ENCODE results near the gene MED25. TPM values are rescaled to one million over a fixed set of nuclear protein-coding genes. Genes with fewer than 3 reads are reported as not detected.

The MED25 gene
- total and polyA plus RNA-seq, 2 experiments from 2014 or later: 29.6 to 83.9 TPM

GRCh38 chr19:49800771-49801170 is 17.3 kb upstream of the MED25 start:
- TF ChIP-seq CTCF (IDR thresholded peaks at IDR 0.05; ENCODE audit: poor library complexity): no peak
- TF ChIP-seq EZH2 (IDR thresholded peaks at IDR 0.05; ENCODE audit: borderline replicate concordance): no peak
- TF ChIP-seq EZH2phosphoT487 (IDR thresholded peaks at IDR 0.05; ENCODE audit: low read depth, severe bottlenecking, unreplicated experiment): no peak
- WGBS (ENCODE audit: low lambda C conversion rate, missing lambda C conversion rate): 96% methylated on average over 10 of the region's 10 CpGs
- no peaks in the 10 kb centered on the region for H3K36me3 ChIP-seq (replicated peaks; ENCODE audit: insufficient read depth, low read depth)

GRCh38 chr19:49801401-49801888 is 16.6 kb upstream of the MED25 start:
- TF ChIP-seq EZH2 (IDR thresholded peaks at IDR 0.05; ENCODE audit: borderline replicate concordance) (no peak), EZH2phosphoT487 (IDR thresholded peaks at IDR 0.05; ENCODE audit: low read depth, severe bottlenecking, unreplicated experiment) (no peak), CTCF (IDR thresholded peaks at IDR 0.05; ENCODE audit: poor library complexity) (no peak)
- Histone ChIP-seq H3K27ac (no peak overlapping the region), H2AFZ (no peak overlapping the region), H3K4me3 (no peak overlapping the region), H3K9me2 (replicated peaks; ENCODE audit: insufficient read depth) (no peaks in the 10 kb centered on the region), H3K79me2 (no peaks in the 10 kb centered on the region), H3K27me3 (no peaks in the 10 kb centered on the region), H3K4me1 (ENCODE audit: insufficient read depth) (no peaks in the 10 kb centered on the region), H4K20me1 (ENCODE audit: insufficient read depth, poor library complexity, severe bottlenecking) (no peaks in the 10 kb centered on the region), H3K36me3 (replicated peaks; ENCODE audit: insufficient read depth, low read depth) (no peaks in the 10 kb centered on the region), H3K9me3 (ENCODE audit: low read depth) (no peaks in the 10 kb centered on the region), H3K4me2 (peak overlapping the region; percentile 44)
- 90% methylated on average over 22 of the region's 32 CpGs for WGBS (ENCODE audit: low lambda C conversion rate, missing lambda C conversion rate)
- no peak for DNase-seq (ENCODE audit: low spot score)

More at GRCh38 chr19:49800771-49801170, 17.3 kb upstream of the MED25 start:
- no peaks in the 10 kb centered on the region for H3K9me3 ChIP-seq (ENCODE audit: low read depth)
- no peaks in the 10 kb centered on the region for H3K27me3 ChIP-seq
- H3K4me3 ChIP-seq: no peak overlapping the region
- no peaks in the 10 kb centered on the region for H3K4me1 ChIP-seq (ENCODE audit: insufficient read depth)
- no peak overlapping the region for H2AFZ ChIP-seq
- H3K27ac ChIP-seq: no peak overlapping the region
- DNase-seq (ENCODE audit: low spot score): no peak
- H4K20me1 ChIP-seq (ENCODE audit: insufficient read depth, poor library complexity, severe bottlenecking): no peaks in the 10 kb centered on the region
- H3K9me2 ChIP-seq (replicated peaks; ENCODE audit: insufficient read depth): no peaks in the 10 kb centered on the region
- no peak overlapping the region for H3K4me2 ChIP-seq
- H3K79me2 ChIP-seq: no peaks in the 10 kb centered on the region

DNA sequence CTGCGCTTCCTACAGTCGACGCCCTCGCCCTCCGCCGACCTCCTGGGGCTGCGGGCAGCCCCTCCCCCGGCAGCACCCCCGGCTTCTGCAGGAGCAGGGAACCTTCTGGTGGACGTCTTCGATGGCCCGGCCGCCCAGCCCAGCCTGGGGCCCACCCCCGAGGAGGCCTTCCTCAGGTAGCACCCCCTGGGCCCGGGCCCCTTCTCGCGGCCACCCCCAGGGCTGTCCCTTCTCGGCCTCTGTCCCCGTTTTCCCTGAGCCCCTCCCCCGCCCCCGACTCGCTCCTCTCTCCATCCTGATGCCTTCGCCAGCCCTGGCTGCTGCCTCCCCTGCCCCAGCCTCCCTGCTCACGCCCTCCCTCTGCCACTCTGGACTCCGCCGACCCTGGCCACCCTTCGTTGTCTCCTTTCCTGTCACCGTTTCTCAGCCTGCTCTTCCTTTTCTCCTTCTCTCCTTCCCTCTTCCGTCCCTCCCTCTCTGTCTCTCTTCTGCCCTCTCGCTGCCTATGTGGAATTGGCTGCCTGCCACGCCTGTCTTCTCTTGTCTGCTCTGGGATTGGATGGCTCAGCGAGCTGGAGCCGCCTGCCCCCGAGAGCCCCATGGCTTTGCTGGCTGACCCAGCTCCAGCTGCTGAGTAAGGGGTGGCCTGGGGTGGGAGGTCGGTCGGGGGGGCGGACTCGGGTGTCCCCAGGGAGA is 16.0 kb upstream of the MED25 start:
- Histone ChIP-seq H3K9me2 (replicated peaks; ENCODE audit: insufficient read depth) (no peaks in the 10 kb centered on the region), H3K79me2 (no peaks in the 10 kb centered on the region), H3K27me3 (no peaks in the 10 kb centered on the region), H3K36me3 (replicated peaks; ENCODE audit: insufficient read depth, low read depth) (no peaks in the 10 kb centered on the region), H3K4me2 (peak overlapping the region; percentile 44), H3K4me3 (no peak overlapping the region), H3K4me1 (ENCODE audit: insufficient read depth) (no peaks in the 10 kb centered on the region), H3K27ac (no peak overlapping the region), H2AFZ (no peak overlapping the region), H3K9me3 (ENCODE audit: low read depth) (no peaks in the 10 kb centered on the region), H4K20me1 (ENCODE audit: insufficient read depth, poor library complexity, severe bottlenecking) (no peaks in the 10 kb centered on the region)
- DNase-seq (ENCODE audit: low spot score): peak; percentile 87
- WGBS (ENCODE audit: low lambda C conversion rate, missing lambda C conversion rate): 68% methylated on average over 17 of the region's 38 CpGs
- TF ChIP-seq EZH2phosphoT487 (IDR thresholded peaks at IDR 0.05; ENCODE audit: low read depth, severe bottlenecking, unreplicated experiment) (no peak), EZH2 (IDR thresholded peaks at IDR 0.05; ENCODE audit: borderline replicate concordance) (no peak), CTCF (IDR thresholded peaks at IDR 0.05; ENCODE audit: poor library complexity) (peak; percentile 26)

Measured in hepatocyte (in vitro differentiated cells).